CD14-positive monocyte (primary cell): ENCODE measurements around the gene WNT16. TPM values are rescaled to one million over a fixed set of nuclear protein-coding genes. Genes with fewer than 3 reads are reported as not detected.

Experiments
- DNase-seq, 3 donors: peaks; one replicate each; pipeline ENCODE4 v3.0.0-alpha.2; 2011 to 2022
- H2AFZ ChIP-seq: 2 replicates; pipeline ENCODE4 v1.6.0; 2012; ENCODE audit warnings: mild to moderate bottlenecking, low read depth, low read length, inconsistent platforms; ENCODE audit not compliant: insufficient read depth, poor library complexity, severe bottlenecking
- H3K27ac ChIP-seq, 2 donors: 1 replicate in 1 of 2; 2 replicates in 1 of 2; pipeline ENCODE4 v1.5.1; 2012 to 2013; ENCODE audit warnings: low read length in 2 of 2, control low read depth in 1 of 2, inconsistent platforms in 1 of 2, low read depth in 1 of 2, mild to moderate bottlenecking in 1 of 2
- H3K27me3 ChIP-seq, 2 donors: one replicate each; pipeline versions ENCODE4 v1.6.0 to v1.6.1; 2011 to 2013; ENCODE audit warnings: low read length in 2 of 2; ENCODE audit not compliant: control insufficient read depth in 2 of 2, insufficient read depth in 2 of 2
- H3K36me3 ChIP-seq, 2 donors: replicated peaks in 1 of 2; 1 replicate in 1 of 2; 2 replicates in 1 of 2; pipeline versions ENCODE4 v1.5.1 to v1.6.1; 2012 to 2013; ENCODE audit warnings: low read length in 2 of 2, control low read depth in 1 of 2, inconsistent platforms in 1 of 2, mild to moderate bottlenecking in 1 of 2; ENCODE audit not compliant: insufficient read depth in 2 of 2, control insufficient read depth in 1 of 2
- H3K4me1 ChIP-seq, 2 donors: 1 replicate in 1 of 2; 2 replicates in 1 of 2; pipeline versions ENCODE4 v1.5.1 to v1.6.1; 2012 to 2013; ENCODE audit warnings: low read length in 2 of 2, control low read depth in 1 of 2, inconsistent platforms in 1 of 2, mild to moderate bottlenecking in 1 of 2, moderate library complexity in 1 of 2; ENCODE audit not compliant: insufficient read depth in 2 of 2, control insufficient read depth in 1 of 2
- H3K4me2 ChIP-seq: replicated peaks from 2 replicates; pipeline ENCODE3; 2012; ENCODE audit warnings: low read length, moderate library complexity, mild to moderate bottlenecking; ENCODE audit not compliant: poor library complexity, severe bottlenecking; ENCODE audit errors: extremely low read depth
- H3K4me3 ChIP-seq, 3 experiments: fragments of 200-600 bp in 1 of 3; sonication (generic) in 1 of 3; replicated peaks in 1 of 3; 1 replicate in 2 of 3; 2 replicates in 1 of 3; pipeline ENCODE4 v1.5.1; 2011 to 2013; ENCODE audit warnings: low read length in 3 of 3, mild to moderate bottlenecking in 3 of 3, control low read depth in 2 of 3, low read depth in 2 of 3, inconsistent platforms in 1 of 3, moderate library complexity in 1 of 3
- H3K79me2 ChIP-seq: 2 replicates; pipeline ENCODE4 v1.6.0; 2012; ENCODE audit warnings: mild to moderate bottlenecking, control low read depth, inconsistent platforms, low read length, moderate library complexity; ENCODE audit not compliant: insufficient read depth
- H3K9ac ChIP-seq: 2 replicates; pipeline ENCODE4 v1.6.0; 2017; ENCODE audit warnings: low read length, mild to moderate bottlenecking; ENCODE audit not compliant: insufficient read depth, poor library complexity, severe bottlenecking
- H3K9me3 ChIP-seq, 2 donors: replicated peaks in 1 of 2; 1 replicate in 1 of 2; 2 replicates in 1 of 2; pipeline versions ENCODE4 v1.5.1 to v1.6.1; 2012 to 2013; ENCODE audit warnings: low read length in 2 of 2, control low read depth in 1 of 2; ENCODE audit not compliant: control insufficient read depth in 1 of 2, insufficient read depth in 1 of 2
- H4K20me1 ChIP-seq: 2 replicates; pipeline ENCODE4 v1.6.0; 2012; ENCODE audit warnings: mild to moderate bottlenecking, low read length, control low read depth, moderate library complexity; ENCODE audit not compliant: insufficient read depth
- H3K27ac Mint-ChIP-seq, 7 donors: one replicate each; pipeline ENCODE4 v1.8.0; 2020; ENCODE audit warnings: mild to moderate bottlenecking in 7 of 7, mixed read lengths in 7 of 7, moderate library complexity in 6 of 7, inconsistent platforms in 2 of 7
- H3K27me3 Mint-ChIP-seq, 3 donors: one replicate each; pipeline ENCODE4 v1.8.0; 2021 to 2022; ENCODE audit warnings: low read depth in 3 of 3, mild to moderate bottlenecking in 3 of 3, mixed read lengths in 3 of 3, moderate library complexity in 3 of 3, inconsistent platforms in 1 of 3
- H3K36me3 Mint-ChIP-seq, 2 donors: one replicate each; pipeline ENCODE4 v1.8.0; 2020; ENCODE audit warnings: mixed read lengths in 2 of 2, inconsistent platforms in 1 of 2, mild to moderate bottlenecking in 1 of 2
- H3K4me1 Mint-ChIP-seq: one replicate; pipeline ENCODE4 v1.8.0; 2020; ENCODE audit warnings: mild to moderate bottlenecking, mixed read lengths
- H3K4me3 Mint-ChIP-seq, 2 donors: one replicate each; pipeline ENCODE4 v1.8.0; 2020; ENCODE audit warnings: mild to moderate bottlenecking in 2 of 2, mixed read lengths in 2 of 2, moderate library complexity in 1 of 2
- H3K9me3 Mint-ChIP-seq, 7 donors: one replicate each; pipeline ENCODE4 v1.8.0; 2020 to 2022; ENCODE audit warnings: mixed read lengths in 7 of 7, mild to moderate bottlenecking in 6 of 7, moderate library complexity in 6 of 7, inconsistent platforms in 2 of 7
- CTCF ChIP-seq: fragments of 200-600 bp; IDR thresholded peaks from one replicate; pipeline ENCODE4 v1.8.0; 2022; ENCODE audit warnings: antibody characterized with exemption, mild to moderate bottlenecking
- WGBS: methylation state at CpG from one replicate; pipeline ENCODE4 v1.1.5; 2013; ENCODE audit warnings: missing lambda C conversion rate; ENCODE audit not compliant: insufficient coverage; 5-methylcytosine and 5-hydroxymethylcytosine counted together
- intact Hi-C, 2 donors: fragments of 100-400 bp; cut with micrococcal nuclease; formaldehyde crosslinking; loops; one replicate each; pipeline versions ENCODE4 v1.15.0 to v1.15.1; 2023
- polyA plus RNA-seq, 3 donors: library from polyadenylated mRNA; depleted of rRNA in 1 of 3; unstranded in 2 of 3; stranded (reverse) in 1 of 3; fragments of 300-500 nt in 2 of 3; fragments of >200 nt in 1 of 3; fragmentation: Illumina TruSeq in 2 of 3; gene quantifications; 1 replicate in 2 of 3; 2 replicates in 1 of 3; pipeline ENCODE4 v1.2.3, GENCODE V29; 2012 to 2021

WNT16 gene
- polyA plus RNA-seq, 3 donors = 0.05 TPM; not detected in 2

- DNase-seq = no peak
- no peak overlapping the region for H3K27ac ChIP-seq
- H3K36me3 ChIP-seq = peaks cover 0 to 13% of the 10 kb centered on the region in 2 donors
- no peak overlapping the region for H2AFZ ChIP-seq
- H3K79me2 ChIP-seq = no peaks in the 10 kb centered on the region
- H3K27me3 ChIP-seq = no peaks in the 10 kb centered on the region
- intact Hi-C loops = no loop called here
- WGBS = 100% methylated on average over 1 of the region's 2 CpGs
- Mint-ChIP-seq H3K4me3 (no peak overlapping the region), H3K27ac (no peak overlapping the region), H3K36me3 (peaks cover 28 to 31% of the 10 kb centered on the region in 2 donors), H3K27me3 (no peaks in the 10 kb centered on the region), H3K9me3 (no peaks in the 10 kb centered on the region), H3K4me1 (no peaks in the 10 kb centered on the region)
- H3K4me1 ChIP-seq = no peaks in the 10 kb centered on the region
- no peak overlapping the region for H3K9ac ChIP-seq
- TF ChIP-seq CTCF = no peak
- H3K9me3 ChIP-seq = no peaks in the 10 kb centered on the region
- H3K4me3 ChIP-seq = no peak overlapping the region
- H3K4me2 ChIP-seq = no peak overlapping the region
- no peaks in the 10 kb centered on the region for H4K20me1 ChIP-seq
These were observed 43.1 kb downstream of the WNT16 start for GRCh38 chr7:121371883-121372282.

- Histone ChIP-seq H3K9me3 (no peaks in the 10 kb centered on the region), H3K36me3 (peaks cover 0 to 18% of the 10 kb centered on the region in 2 donors), H3K4me3 (no peak overlapping the region), H3K27ac (no peak overlapping the region), H3K4me1 (no peaks in the 10 kb centered on the region), H2AFZ (no peak overlapping the region), H4K20me1 (no peaks in the 10 kb centered on the region), H3K79me2 (no peaks in the 10 kb centered on the region), H3K27me3 (no peaks in the 10 kb centered on the region), H3K4me2 (no peak overlapping the region), H3K9ac (no peak overlapping the region)
- Mint-ChIP-seq H3K27me3 (no peaks in the 10 kb centered on the region), H3K36me3 (peaks cover 25 to 28% of the 10 kb centered on the region in 2 donors), H3K4me3 (no peak overlapping the region), H3K27ac (no peak overlapping the region), H3K9me3 (no peaks in the 10 kb centered on the region), H3K4me1 (no peaks in the 10 kb centered on the region)
- no CpG with 5 or more reads among the region's 2 CpGs for WGBS
- no peak for TF ChIP-seq CTCF
- intact Hi-C loops = no loop called here
- DNase-seq = no peak
These were observed 43.7 kb downstream of the WNT16 start for GRCh38 chr7:121372376-121373010.
